Epithelial cell of proximal tubule (primary cell): ENCODE results near the gene ANKS1A. TPM values are rescaled to one million over a fixed set of nuclear protein-coding genes. Genes with fewer than 3 reads are reported as not detected.

Source experiments
- DNase-seq: peaks from one replicate; pipeline ENCODE4 v3.0.0-alpha.2; 2011; ENCODE audit warnings: low read depth
- H3K4me3 ChIP-seq: 2 replicates; pipeline ENCODE4 v1.5.1; 2011; ENCODE audit warnings: low read depth, mild to moderate bottlenecking, low read length
- total RNA-seq: library from RNA; depleted of rRNA; stranded (reverse); fragments of >200 nt; gene quantifications from 2 replicates; pipeline ENCODE4 v1.2.3, GENCODE V29; 2015
- TF ChIP-seq, protein P1 (sequence below): conservative IDR thresholded peaks from 2 replicates; pipeline ENCODE4 v1.5.1; 2012; ENCODE audit warnings: low read depth, mild to moderate bottlenecking, low read length

Gene ANKS1A
- total RNA-seq, 1 donor from 2014 or later = 17.4 TPM

DNA sequence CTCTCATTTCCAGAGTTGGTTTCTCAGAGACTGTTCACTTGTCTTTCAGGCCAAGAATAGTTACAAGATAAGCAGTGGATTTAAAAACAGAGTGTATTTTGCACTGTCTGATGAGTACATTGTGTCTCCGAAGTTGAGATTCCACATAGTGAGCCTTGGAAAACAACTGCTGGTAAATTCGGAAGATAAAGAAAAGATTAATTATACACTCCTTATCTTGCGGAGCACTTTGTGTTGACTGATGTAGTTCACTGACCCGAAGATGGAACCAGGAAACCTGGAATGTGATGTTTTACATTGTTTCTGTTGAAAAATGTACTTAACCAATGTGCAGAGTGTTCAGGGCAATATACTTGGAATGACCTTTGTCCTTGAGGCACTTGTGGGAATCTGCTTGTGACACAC, 51.0 kb downstream of the ANKS1A start:
- H3K4me3 ChIP-seq = no peak overlapping the region
- DNase-seq = no peak
- TF ChIP-seq, protein P1, sequence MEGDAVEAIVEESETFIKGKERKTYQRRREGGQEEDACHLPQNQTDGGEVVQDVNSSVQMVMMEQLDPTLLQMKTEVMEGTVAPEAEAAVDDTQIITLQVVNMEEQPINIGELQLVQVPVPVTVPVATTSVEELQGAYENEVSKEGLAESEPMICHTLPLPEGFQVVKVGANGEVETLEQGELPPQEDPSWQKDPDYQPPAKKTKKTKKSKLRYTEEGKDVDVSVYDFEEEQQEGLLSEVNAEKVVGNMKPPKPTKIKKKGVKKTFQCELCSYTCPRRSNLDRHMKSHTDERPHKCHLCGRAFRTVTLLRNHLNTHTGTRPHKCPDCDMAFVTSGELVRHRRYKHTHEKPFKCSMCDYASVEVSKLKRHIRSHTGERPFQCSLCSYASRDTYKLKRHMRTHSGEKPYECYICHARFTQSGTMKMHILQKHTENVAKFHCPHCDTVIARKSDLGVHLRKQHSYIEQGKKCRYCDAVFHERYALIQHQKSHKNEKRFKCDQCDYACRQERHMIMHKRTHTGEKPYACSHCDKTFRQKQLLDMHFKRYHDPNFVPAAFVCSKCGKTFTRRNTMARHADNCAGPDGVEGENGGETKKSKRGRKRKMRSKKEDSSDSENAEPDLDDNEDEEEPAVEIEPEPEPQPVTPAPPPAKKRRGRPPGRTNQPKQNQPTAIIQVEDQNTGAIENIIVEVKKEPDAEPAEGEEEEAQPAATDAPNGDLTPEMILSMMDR = no peak

DNA sequence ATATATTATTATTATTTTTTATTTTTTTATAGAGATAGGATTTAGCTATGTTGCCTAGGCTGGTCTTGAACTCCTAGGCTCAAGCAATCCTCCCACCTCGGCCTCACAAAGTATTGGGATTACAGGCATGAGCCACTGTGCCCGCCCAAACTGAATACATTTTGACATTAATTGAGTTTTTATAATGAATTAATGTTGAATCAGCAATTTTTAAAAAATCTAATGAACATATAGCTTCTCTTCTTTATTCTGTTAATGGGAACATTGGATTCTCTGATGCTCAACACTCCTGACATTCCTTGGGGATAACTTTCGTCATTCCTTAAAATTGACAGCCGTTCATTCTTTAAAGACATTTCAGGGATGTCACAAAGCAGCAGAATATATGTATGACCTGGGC, 52.4 kb downstream of the ANKS1A start:
- H3K4me3 ChIP-seq = no peak overlapping the region
- DNase-seq = no peak
- TF ChIP-seq, protein P1 = no peak

DNA sequence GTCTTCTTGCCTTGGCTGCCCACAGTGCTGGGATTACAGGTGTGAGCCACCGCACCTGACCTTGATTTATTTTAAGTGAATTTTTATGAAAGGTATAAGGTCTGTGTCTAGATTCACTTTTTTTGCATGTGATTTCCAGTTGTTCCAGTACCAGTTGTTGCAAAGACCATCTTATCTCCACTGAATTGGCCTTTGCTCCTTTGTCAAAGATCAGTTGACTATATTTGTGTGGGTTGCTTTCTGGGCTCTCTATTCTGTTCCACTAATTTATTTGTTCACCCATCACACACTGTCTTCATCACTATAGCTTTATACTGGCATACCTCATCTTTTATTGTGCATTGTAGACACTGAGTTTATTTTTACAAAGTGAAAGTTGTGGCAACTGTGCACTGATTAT, 56.3 kb downstream of the ANKS1A start:
- TF ChIP-seq, protein P1 = no peak
- H3K4me3 ChIP-seq = no peak overlapping the region
- DNase-seq = no peak

DNA sequence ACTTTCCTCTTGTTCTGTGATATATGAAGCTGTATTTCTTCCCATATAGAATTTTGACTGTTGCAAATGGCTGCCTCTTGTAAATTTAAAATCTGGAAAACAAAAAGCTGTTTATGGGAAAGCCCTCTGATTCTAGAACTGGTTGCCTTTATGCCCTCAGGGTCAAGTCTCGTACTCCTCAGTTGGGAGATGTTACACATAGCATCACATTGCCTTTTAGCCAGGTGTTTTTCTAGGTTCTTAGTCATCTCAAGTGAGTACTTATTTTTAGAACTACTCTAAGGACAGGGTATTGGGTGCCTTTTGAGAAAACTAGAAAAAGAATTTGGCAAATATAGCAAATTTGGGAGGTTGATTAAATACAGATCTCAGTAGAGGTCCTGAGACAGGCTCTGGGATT, 58.5 kb downstream of the ANKS1A start:
- TF ChIP-seq, protein P1 = no peak
- DNase-seq = no peak

DNA sequence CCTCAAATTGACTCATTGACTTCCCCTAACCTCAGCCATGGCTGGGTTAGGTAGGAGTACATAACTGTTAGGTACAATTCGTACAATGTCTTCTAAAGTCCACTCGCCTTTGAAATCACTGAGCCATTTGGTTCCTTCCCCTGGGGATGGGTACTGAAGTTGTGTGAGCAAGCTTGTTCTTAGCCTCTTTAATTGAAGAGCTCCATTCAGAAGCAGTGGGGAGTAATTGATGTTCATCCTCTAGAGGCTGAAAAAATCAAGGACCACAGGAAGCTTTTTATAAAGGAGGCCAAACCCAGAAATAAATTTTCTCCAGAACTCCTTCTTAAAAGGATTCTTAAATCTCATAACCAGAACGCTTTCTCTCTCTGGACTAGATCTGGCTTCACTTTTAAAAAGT, 60.6 kb downstream of the ANKS1A start:
- DNase-seq = no peak
- no peak overlapping the region for H3K4me3 ChIP-seq
- TF ChIP-seq, protein P1 = no peak

More for the DNA sequence above, 58.5 kb downstream of the ANKS1A start:
- H3K4me3 ChIP-seq = no peak overlapping the region

DNA sequence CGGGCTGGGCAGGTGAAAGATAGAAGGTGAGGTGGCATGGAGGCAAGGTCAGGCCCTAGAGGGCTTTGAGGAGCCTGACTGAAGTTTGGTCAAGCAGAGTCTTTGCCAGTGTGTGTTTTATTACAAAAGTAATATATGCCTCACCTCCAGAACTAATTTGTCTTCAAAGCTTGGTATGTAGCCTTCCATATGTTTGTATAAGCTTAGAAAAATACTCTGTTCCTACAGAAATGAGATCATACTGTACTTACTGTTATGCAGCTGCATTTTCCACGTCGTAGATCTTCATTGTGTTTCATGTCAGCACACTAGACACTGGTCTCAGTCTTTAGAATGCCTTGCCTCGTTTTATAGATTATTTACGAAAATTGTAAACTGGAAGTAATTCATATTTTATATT, 61.8 kb downstream of the ANKS1A start:
- no peak for DNase-seq
- H3K4me3 ChIP-seq = no peak overlapping the region
- TF ChIP-seq, protein P1 = no peak

DNA sequence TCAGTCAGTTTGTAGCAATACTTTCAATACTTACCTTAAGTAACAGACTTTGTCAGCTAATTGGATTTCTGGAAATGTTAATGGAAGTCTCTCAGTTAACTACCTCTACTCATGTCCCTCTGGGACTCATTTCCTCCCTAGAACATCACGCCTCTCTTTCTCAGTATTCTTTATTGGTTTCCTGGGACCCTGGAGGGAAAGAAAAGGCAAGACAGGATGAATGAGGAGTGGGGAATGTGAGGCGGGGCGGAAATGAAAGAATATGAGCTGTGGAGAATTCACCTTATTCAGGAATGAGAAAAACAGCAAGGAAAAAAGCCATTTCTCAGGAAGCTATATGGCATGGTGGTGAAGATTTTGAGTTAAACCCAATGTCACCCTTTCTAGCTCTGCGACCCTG, 62.7 kb downstream of the ANKS1A start:
- TF ChIP-seq, protein P1 = no peak
- H3K4me3 ChIP-seq = no peak overlapping the region
- no peak for DNase-seq
